Measurements from ENCODE around the gene ZNF74. TPM values are rescaled to one million over a fixed set of nuclear protein-coding genes. Genes with fewer than 3 reads are reported as not detected.
"Not testable (repeated sequence)": the region's sequence is repeated elsewhere in the genome, so short reads cannot be mapped to it uniquely, and the experiment has no call there.

ZNF74 gene
- total RNA-seq, 1 donor from 2014 or later, result 20.4 TPM

- not testable (repeated sequence) for H3K36me3 Mint-ChIP-seq (ENCODE audit: unreplicated experiment); H3K4me3 Mint-ChIP-seq (ENCODE audit: unreplicated experiment); H3K9me3 Mint-ChIP-seq (ENCODE audit: unreplicated experiment); H3K27ac Mint-ChIP-seq (ENCODE audit: unreplicated experiment); H3K4me1 Mint-ChIP-seq (ENCODE audit: unreplicated experiment); H3K27me3 Mint-ChIP-seq (ENCODE audit: unreplicated experiment)
- DNase-seq (ENCODE audit: extremely low spot score, unreplicated experiment), result peak; percentile 85
These were observed 32.8 kb upstream of the ZNF74 start for GRCh38 chr22:20360866-20361751.

GRCh38 chr22:20361752-20362229, 32.2 kb upstream of the ZNF74 start:
- H3K9me3 Mint-ChIP-seq (ENCODE audit: unreplicated experiment); H3K27me3 Mint-ChIP-seq (ENCODE audit: unreplicated experiment); H3K36me3 Mint-ChIP-seq (ENCODE audit: unreplicated experiment); H3K4me1 Mint-ChIP-seq (ENCODE audit: unreplicated experiment); H3K4me3 Mint-ChIP-seq (ENCODE audit: unreplicated experiment); H3K27ac Mint-ChIP-seq (ENCODE audit: unreplicated experiment): not testable (repeated sequence)
- DNase-seq (ENCODE audit: extremely low spot score, unreplicated experiment), result peak; percentile 57

- H3K27me3 Mint-ChIP-seq (ENCODE audit: unreplicated experiment); H3K27ac Mint-ChIP-seq (ENCODE audit: unreplicated experiment); H3K9me3 Mint-ChIP-seq (ENCODE audit: unreplicated experiment); H3K4me1 Mint-ChIP-seq (ENCODE audit: unreplicated experiment); H3K4me3 Mint-ChIP-seq (ENCODE audit: unreplicated experiment); H3K36me3 Mint-ChIP-seq (ENCODE audit: unreplicated experiment); DNase-seq (ENCODE audit: extremely low spot score, unreplicated experiment): not testable (repeated sequence)
These were observed 31.5 kb upstream of the ZNF74 start for GRCh38 chr22:20362403-20362802.

GRCh38 chr22:20364335-20365260, 29.4 kb upstream of the ZNF74 start:
- H3K27me3 Mint-ChIP-seq (ENCODE audit: unreplicated experiment), result peaks cover 16% of the 10 kb centered on the region
- H3K9me3 Mint-ChIP-seq (ENCODE audit: unreplicated experiment); H3K4me3 Mint-ChIP-seq (ENCODE audit: unreplicated experiment); H3K27ac Mint-ChIP-seq (ENCODE audit: unreplicated experiment); H3K4me1 Mint-ChIP-seq (ENCODE audit: unreplicated experiment); H3K36me3 Mint-ChIP-seq (ENCODE audit: unreplicated experiment): not testable (repeated sequence)
- DNase-seq (ENCODE audit: extremely low spot score, unreplicated experiment), result peak; percentile 63

- DNase-seq (ENCODE audit: extremely low spot score, unreplicated experiment), result peak; percentile 74
- not testable (repeated sequence) for H3K27ac Mint-ChIP-seq (ENCODE audit: unreplicated experiment); H3K4me3 Mint-ChIP-seq (ENCODE audit: unreplicated experiment); H3K9me3 Mint-ChIP-seq (ENCODE audit: unreplicated experiment); H3K36me3 Mint-ChIP-seq (ENCODE audit: unreplicated experiment); H3K4me1 Mint-ChIP-seq (ENCODE audit: unreplicated experiment)
- peaks cover 19% of the 10 kb centered on the region for H3K27me3 Mint-ChIP-seq (ENCODE audit: unreplicated experiment)
These were observed 27.1 kb upstream of the ZNF74 start for GRCh38 chr22:20366841-20367240.

GRCh38 chr22:20368875-20369274, 25.1 kb upstream of the ZNF74 start:
- H3K9me3 Mint-ChIP-seq (ENCODE audit: unreplicated experiment); H3K4me3 Mint-ChIP-seq (ENCODE audit: unreplicated experiment); H3K27ac Mint-ChIP-seq (ENCODE audit: unreplicated experiment); H3K36me3 Mint-ChIP-seq (ENCODE audit: unreplicated experiment); H3K4me1 Mint-ChIP-seq (ENCODE audit: unreplicated experiment): not testable (repeated sequence)
- peak; percentile 30 for DNase-seq (ENCODE audit: extremely low spot score, unreplicated experiment)
- H3K27me3 Mint-ChIP-seq (ENCODE audit: unreplicated experiment), result peaks cover 19% of the 10 kb centered on the region

- H3K4me1 Mint-ChIP-seq (ENCODE audit: unreplicated experiment); H3K9me3 Mint-ChIP-seq (ENCODE audit: unreplicated experiment); H3K36me3 Mint-ChIP-seq (ENCODE audit: unreplicated experiment); H3K27ac Mint-ChIP-seq (ENCODE audit: unreplicated experiment); DNase-seq (ENCODE audit: extremely low spot score, unreplicated experiment); H3K4me3 Mint-ChIP-seq (ENCODE audit: unreplicated experiment): not testable (repeated sequence)
- H3K27me3 Mint-ChIP-seq (ENCODE audit: unreplicated experiment), result peaks cover 16% of the 10 kb centered on the region
These were observed 22.3 kb upstream of the ZNF74 start for GRCh38 chr22:20371687-20372086.

- not testable (repeated sequence) for H3K4me1 Mint-ChIP-seq (ENCODE audit: unreplicated experiment); H3K27ac Mint-ChIP-seq (ENCODE audit: unreplicated experiment)
- peaks cover 16% of the 10 kb centered on the region for H3K27me3 Mint-ChIP-seq (ENCODE audit: unreplicated experiment)
These were observed 21.5 kb upstream of the ZNF74 start for GRCh38 chr22:20372406-20372854.

GRCh38 chr22:20373195-20373706, 20.7 kb upstream of the ZNF74 start:
- peaks cover 14% of the 10 kb centered on the region for H3K27me3 Mint-ChIP-seq (ENCODE audit: unreplicated experiment)
- not testable (repeated sequence) for H3K36me3 Mint-ChIP-seq (ENCODE audit: unreplicated experiment); H3K9me3 Mint-ChIP-seq (ENCODE audit: unreplicated experiment); H3K4me1 Mint-ChIP-seq (ENCODE audit: unreplicated experiment); H3K27ac Mint-ChIP-seq (ENCODE audit: unreplicated experiment); H3K4me3 Mint-ChIP-seq (ENCODE audit: unreplicated experiment)
- DNase-seq (ENCODE audit: extremely low spot score, unreplicated experiment), result peak; percentile 63

More at GRCh38 chr22:20372406-20372854, 21.5 kb upstream of the ZNF74 start:
- H3K36me3 Mint-ChIP-seq (ENCODE audit: unreplicated experiment); H3K9me3 Mint-ChIP-seq (ENCODE audit: unreplicated experiment); H3K4me3 Mint-ChIP-seq (ENCODE audit: unreplicated experiment): not testable (repeated sequence)
- DNase-seq (ENCODE audit: extremely low spot score, unreplicated experiment), result peak; percentile 25

GRCh38 chr22:20374130-20374529, 19.8 kb upstream of the ZNF74 start:
- not testable (repeated sequence) for H3K27ac Mint-ChIP-seq (ENCODE audit: unreplicated experiment); H3K4me1 Mint-ChIP-seq (ENCODE audit: unreplicated experiment); H3K9me3 Mint-ChIP-seq (ENCODE audit: unreplicated experiment); H3K36me3 Mint-ChIP-seq (ENCODE audit: unreplicated experiment); DNase-seq (ENCODE audit: extremely low spot score, unreplicated experiment); H3K4me3 Mint-ChIP-seq (ENCODE audit: unreplicated experiment)
- H3K27me3 Mint-ChIP-seq (ENCODE audit: unreplicated experiment), result peaks cover 15% of the 10 kb centered on the region

- H3K27ac Mint-ChIP-seq (ENCODE audit: unreplicated experiment); H3K4me1 Mint-ChIP-seq (ENCODE audit: unreplicated experiment); H3K4me3 Mint-ChIP-seq (ENCODE audit: unreplicated experiment); H3K9me3 Mint-ChIP-seq (ENCODE audit: unreplicated experiment); H3K36me3 Mint-ChIP-seq (ENCODE audit: unreplicated experiment): not testable (repeated sequence)
- peak; percentile 48 for DNase-seq (ENCODE audit: extremely low spot score, unreplicated experiment)
- peaks cover 21% of the 10 kb centered on the region for H3K27me3 Mint-ChIP-seq (ENCODE audit: unreplicated experiment)
These were observed 17.7 kb upstream of the ZNF74 start for GRCh38 chr22:20376281-20376680.
